HEK293 (cell line): ENCODE results near the gene MICALL1.

Experiments used
- OSR2 ChIP-seq: fragments of 450-650 bp; formaldehyde crosslinking; IDR thresholded peaks from 2 replicates; pipeline ENCODE4 v1.5.1; 2016; ENCODE audit warnings: missing biosample characterization, missing genetic modification characterization
- PATZ1 ChIP-seq: fragments of 450-650 bp; formaldehyde crosslinking; IDR thresholded peaks from 2 replicates; pipeline ENCODE4 v1.5.1; 2016; ENCODE audit warnings: missing biosample characterization, missing genetic modification characterization
- TCF7L2 ChIP-seq: IDR thresholded peaks from 2 replicates; pipeline ENCODE4 v1.6.1; 2011; ENCODE audit warnings: low read depth, mild to moderate bottlenecking, inconsistent platforms, low read length, moderate library complexity, borderline replicate concordance
- ZNF335 ChIP-seq: fragments of 450-650 bp; formaldehyde crosslinking; conservative IDR thresholded peaks from 2 replicates; pipeline ENCODE4 v1.5.1; 2016; ENCODE audit warnings: missing biosample characterization, missing genetic modification characterization
- ZNF501 ChIP-seq: fragments of 450-650 bp; formaldehyde crosslinking; IDR thresholded peaks from 2 replicates; pipeline ENCODE4 v1.5.1; 2016; ENCODE audit warnings: missing biosample characterization, missing genetic modification characterization
- ZNF510 ChIP-seq: fragments of 450-650 bp; formaldehyde crosslinking; IDR thresholded peaks from 2 replicates; pipeline ENCODE4 v1.5.1; 2018; ENCODE audit warnings: mild to moderate bottlenecking, missing genetic modification characterization, missing biosample characterization; ENCODE audit not compliant: insufficient replicate concordance
- ZNF624 ChIP-seq: fragments of 450-650 bp; formaldehyde crosslinking; IDR thresholded peaks from 2 replicates; pipeline ENCODE4 v1.5.1; 2017; ENCODE audit warnings: missing biosample characterization, missing genetic modification characterization
- ZNF830 ChIP-seq: fragments of 450-650 bp; IDR thresholded peaks from 2 replicates; pipeline ENCODE4 v1.5.0; 2018; ENCODE audit warnings: missing biosample characterization, missing genetic modification characterization, low read depth, mild to moderate bottlenecking, moderate library complexity
- TF ChIP-seq, protein P1 (sequence below): fragments of 450-650 bp; formaldehyde crosslinking; IDR thresholded peaks from 2 replicates; pipeline ENCODE4 v1.5.1; 2016; ENCODE audit warnings: missing biosample characterization, missing genetic modification characterization
- TF ChIP-seq, protein P2 (sequence below): fragments of 450-650 bp; formaldehyde crosslinking; optimal IDR thresholded peaks from 2 replicates; pipeline ENCODE3; 2016; ENCODE audit warnings: missing biosample characterization, mild to moderate bottlenecking, missing genetic modification characterization
- TF ChIP-seq, protein P3 (sequence below): fragments of 450-650 bp; formaldehyde crosslinking; IDR thresholded peaks from 2 replicates; pipeline ENCODE4 v1.5.1; 2016; ENCODE audit warnings: missing biosample characterization, missing genetic modification characterization

- TF ChIP-seq ZNF624 (tag by site-specific recombination): no peak
- TF ChIP-seq, protein P1, sequence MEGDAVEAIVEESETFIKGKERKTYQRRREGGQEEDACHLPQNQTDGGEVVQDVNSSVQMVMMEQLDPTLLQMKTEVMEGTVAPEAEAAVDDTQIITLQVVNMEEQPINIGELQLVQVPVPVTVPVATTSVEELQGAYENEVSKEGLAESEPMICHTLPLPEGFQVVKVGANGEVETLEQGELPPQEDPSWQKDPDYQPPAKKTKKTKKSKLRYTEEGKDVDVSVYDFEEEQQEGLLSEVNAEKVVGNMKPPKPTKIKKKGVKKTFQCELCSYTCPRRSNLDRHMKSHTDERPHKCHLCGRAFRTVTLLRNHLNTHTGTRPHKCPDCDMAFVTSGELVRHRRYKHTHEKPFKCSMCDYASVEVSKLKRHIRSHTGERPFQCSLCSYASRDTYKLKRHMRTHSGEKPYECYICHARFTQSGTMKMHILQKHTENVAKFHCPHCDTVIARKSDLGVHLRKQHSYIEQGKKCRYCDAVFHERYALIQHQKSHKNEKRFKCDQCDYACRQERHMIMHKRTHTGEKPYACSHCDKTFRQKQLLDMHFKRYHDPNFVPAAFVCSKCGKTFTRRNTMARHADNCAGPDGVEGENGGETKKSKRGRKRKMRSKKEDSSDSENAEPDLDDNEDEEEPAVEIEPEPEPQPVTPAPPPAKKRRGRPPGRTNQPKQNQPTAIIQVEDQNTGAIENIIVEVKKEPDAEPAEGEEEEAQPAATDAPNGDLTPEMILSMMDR (tag by site-specific recombination): no peak
- TF ChIP-seq, protein P2, sequence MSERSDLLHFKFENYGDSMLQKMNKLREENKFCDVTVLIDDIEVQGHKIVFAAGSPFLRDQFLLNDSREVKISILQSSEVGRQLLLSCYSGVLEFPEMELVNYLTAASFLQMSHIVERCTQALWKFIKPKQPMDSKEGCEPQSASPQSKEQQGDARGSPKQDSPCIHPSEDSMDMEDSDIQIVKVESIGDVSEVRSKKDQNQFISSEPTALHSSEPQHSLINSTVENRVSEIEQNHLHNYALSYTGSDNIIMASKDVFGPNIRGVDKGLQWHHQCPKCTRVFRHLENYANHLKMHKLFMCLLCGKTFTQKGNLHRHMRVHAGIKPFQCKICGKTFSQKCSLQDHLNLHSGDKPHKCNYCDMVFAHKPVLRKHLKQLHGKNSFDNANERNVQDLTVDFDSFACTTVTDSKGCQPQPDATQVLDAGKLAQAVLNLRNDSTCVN (tag by site-specific recombination): no peak
- TF ChIP-seq PATZ1 (tag by site-specific recombination): no peak
- no peak for TF ChIP-seq OSR2
- TF ChIP-seq, protein P3, sequence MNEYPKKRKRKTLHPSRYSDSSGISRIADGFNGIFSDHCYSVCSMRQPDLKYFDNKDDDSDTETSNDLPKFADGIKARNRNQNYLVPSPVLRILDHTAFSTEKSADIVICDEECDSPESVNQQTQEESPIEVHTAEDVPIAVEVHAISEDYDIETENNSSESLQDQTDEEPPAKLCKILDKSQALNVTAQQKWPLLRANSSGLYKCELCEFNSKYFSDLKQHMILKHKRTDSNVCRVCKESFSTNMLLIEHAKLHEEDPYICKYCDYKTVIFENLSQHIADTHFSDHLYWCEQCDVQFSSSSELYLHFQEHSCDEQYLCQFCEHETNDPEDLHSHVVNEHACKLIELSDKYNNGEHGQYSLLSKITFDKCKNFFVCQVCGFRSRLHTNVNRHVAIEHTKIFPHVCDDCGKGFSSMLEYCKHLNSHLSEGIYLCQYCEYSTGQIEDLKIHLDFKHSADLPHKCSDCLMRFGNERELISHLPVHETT (tag by site-specific recombination): no peak
- TF ChIP-seq ZNF510 (tag by site-specific recombination): no peak
- TF ChIP-seq TCF7L2: no peak
- no peak for TF ChIP-seq ZNF335
- no peak for TF ChIP-seq ZNF830 (tag by site-specific recombination)
- TF ChIP-seq ZNF501 (tag by site-specific recombination): no peak
Observed at GRCh38 chr22:37892566-37893335, 13.3 kb upstream of the MICALL1 start.
